Ovary (tissue), 10 donors: ENCODE data around the gene PSMB1. TPM values are rescaled to one million over a fixed set of nuclear protein-coding genes. Genes with fewer than 3 reads are reported as not detected.

Source experiments
- DNase-seq, 5 donors: peaks; one replicate each; pipeline ENCODE4 v3.0.0-alpha.2; 2019 to 2020
- H3K27ac ChIP-seq, 2 donors: fragments of 200-600 bp; one replicate each; pipeline versions ENCODE4 v1.5.1 to v1.8.0; 2019 to 2022
- H3K27me3 ChIP-seq: fragments of 200-600 bp; one replicate; pipeline ENCODE4 v1.8.0; 2022
- H3K36me3 ChIP-seq: fragments of 200-600 bp; sonication (generic); one replicate; pipeline ENCODE4 v1.5.1; 2019
- H3K4me1 ChIP-seq: one replicate; pipeline ENCODE4 v1.8.1; 2013; ENCODE audit warnings: mild to moderate bottlenecking, moderate library complexity; ENCODE audit not compliant: insufficient read depth
- H3K4me3 ChIP-seq: fragments of 200-600 bp; sonication (generic); one replicate; pipeline ENCODE4 v1.5.1; 2017
- H3K9me3 ChIP-seq, 2 donors: fragments of 200-600 bp in 1 of 2; sonication (generic) in 1 of 2; one replicate each; pipeline versions ENCODE4 v1.5.1 to v1.8.1; 2013 to 2019; ENCODE audit warnings: mild to moderate bottlenecking in 1 of 2, moderate library complexity in 1 of 2
- EP300 ChIP-seq: sonication (generic); formaldehyde crosslinking; IDR thresholded peaks from one replicate; pipeline ENCODE4 v1.6.1; 2017; ENCODE audit warnings: antibody characterized with exemption
- POLR2A ChIP-seq: fragments of 450-650 bp; IDR thresholded peaks from one replicate; pipeline ENCODE4 v1.6.1; 2017; ENCODE audit warnings: antibody characterized with exemption, mild to moderate bottlenecking, moderate library complexity
- WGBS, 3 donors: extraction: QIAGEN DNeasy Blood & Tissue Kit in 1 of 3; methylation state at CpG; one replicate each; pipeline versions ENCODE4 v1.1.5 to v1.1.7; 2013 to 2017; 5-methylcytosine and 5-hydroxymethylcytosine counted together
- intact Hi-C, 4 donors: fragments of 100-400 bp; cut with DNase I; formaldehyde crosslinking; loops; one replicate each; pipeline versions ENCODE4 v1.11.0 to v1.15.1; 2022 to 2023
- long read RNA-seq, 3 donors: library from polyadenylated mRNA in 2 of 3; unstranded in 2 of 3; transcript quantifications; one replicate each; pipeline ENCODE4 v2.0.0 and lab custom pipeline, GENCODE V29; 2021 to 2026
- polyA plus RNA-seq, 2 donors: library from polyadenylated mRNA; stranded (reverse); fragments of 200-250 nt in 1 of 2; fragments of 350-450 nt in 1 of 2; fragmentation: Illumina TruSeq in 1 of 2; extraction: RNeasy Lipid Tissue Mini Kit (QIAGEN cat#74804) in 1 of 2; gene quantifications; one replicate each; pipeline ENCODE4 v1.2.3, GENCODE V29; 2013 to 2014
- total RNA-seq, 7 donors: library from RNA; depleted of rRNA in 2 of 7; stranded (reverse); fragments of >200 nt in 2 of 7; fragmentation: NEBNext Ultra II Directional in 3 of 7; extraction: Animal tissue kit (Norgen Biotek cat#: 25700) in 3 of 7; gene quantifications; one replicate each; pipeline versions ENCODE4 v1.1.0 to v1.2.4, GENCODE V29; 2016 to 2023
- TF ChIP-seq, protein P1 (sequence below), 3 donors: fragments of 450-650 bp in 2 of 3; fragments of 200-600 bp in 1 of 3; IDR thresholded peaks; one replicate each; pipeline versions ENCODE4 v1.5.1 to v1.8.0; 2016 to 2022; ENCODE audit warnings: antibody characterized with exemption in 3 of 3, mild to moderate bottlenecking in 1 of 3
- donor health status: DM: no; HTN: no; CAD: no; lungs with moderate emphysema.
- donor health status: DM: no; HTN: no; CAD: no.
- donor health status: Bipolar disorder and iron deficiency.
- donor health status: DM: yes; HTN: yes; CAD: no.
- donor health status: DM: no; HTN: no; CAD: no.
- donor health status: DM: yes; HTN: yes; CAD: no.

PSMB1 gene
- total RNA-seq = 100 to 1,000 TPM; 110 to 190 (median 122) TPM
- polyA plus RNA-seq = 100 to 1,000 TPM; 146 to 211 TPM
- long read RNA-seq, donor 1, transcript PSMB1-201 (6 exons, 928 nt) = major isoform, 116 of 133 reads
- long read RNA-seq, donor 1, partial matches to known transcripts = 8 of 133 reads
- long read RNA-seq, donor 1, other reads (novel, unspliced or antisense) = 7 of 133 reads
- long read RNA-seq, donor 2, transcript PSMB1-201 (6 exons, 928 nt) = major isoform, 137 of 193 reads
- long read RNA-seq, donor 2, transcript PSMB1-202 (5 exons, 1,939 nt) = minor isoform, 24 of 193 reads
- long read RNA-seq, donor 2, partial matches to known transcripts = 17 of 193 reads
- long read RNA-seq, donor 2, other reads (novel, unspliced or antisense) = 15 of 193 reads
- long read RNA-seq, donor 3, transcript PSMB1-201 (6 exons, 928 nt) = major isoform, 134 of 196 reads
- long read RNA-seq, donor 3, partial matches to known transcripts = 57 of 196 reads
- long read RNA-seq, donor 3, other reads (novel, unspliced or antisense) = 4 of 196 reads

DNA sequence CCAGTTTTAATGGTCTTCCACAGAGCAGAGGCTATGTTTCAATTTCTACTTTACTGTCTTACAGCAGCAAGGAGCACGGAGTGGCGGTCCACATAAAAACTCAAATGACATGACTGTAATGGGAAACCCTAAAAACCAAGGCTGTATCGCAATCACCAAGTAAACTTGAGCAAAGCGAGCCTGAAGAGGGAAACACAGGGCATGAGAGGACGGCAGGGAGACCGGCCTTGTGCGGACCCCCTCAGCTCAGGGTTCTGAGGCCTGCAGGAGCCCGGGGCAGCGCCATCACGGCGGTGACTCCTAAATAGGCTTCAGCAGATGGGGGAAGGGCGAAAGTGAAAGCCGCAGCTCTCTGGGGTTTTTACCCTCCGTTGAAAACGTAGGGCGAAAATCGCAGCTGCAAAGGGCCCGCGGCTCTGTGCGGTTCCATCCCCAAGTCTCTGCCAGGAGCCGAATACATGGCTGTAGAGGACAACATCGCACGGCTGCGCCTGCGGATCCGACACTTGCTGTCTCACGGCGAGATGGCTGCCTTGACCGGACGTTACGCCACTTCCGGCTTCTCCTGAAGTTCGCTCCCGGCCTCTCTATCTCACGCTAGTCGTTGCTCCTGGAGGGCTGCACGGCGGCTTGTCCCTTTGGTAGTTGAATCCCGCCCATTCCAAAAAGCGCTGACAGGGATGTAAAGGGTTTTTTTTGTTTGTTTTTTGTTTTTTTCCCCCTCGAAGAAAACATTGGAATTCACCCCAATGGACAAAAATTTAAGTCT lies at the start of gene PSMB1:
Gene PSMB1, minus strand, starts transcription at position 543 of the 769 bp plus-strand sequence. Its CDS starts 65 bp downstream, at position 478.
- peak; percentile 90 to 93 (median 92) for DNase-seq
- H3K27ac ChIP-seq = peak within 1 kb of the TSS; percentile 74 to 85
- intact Hi-C loops = loop anchor here in 1 of 4 donors (5.0 kb wide), 1 partner anchor 801 kb away; the partner anchor contains the start of genes DYNLT2 and ERMARD
- TF ChIP-seq POLR2A = peak; percentile 98
- no peak for TF ChIP-seq EP300
- TF ChIP-seq, protein P1, sequence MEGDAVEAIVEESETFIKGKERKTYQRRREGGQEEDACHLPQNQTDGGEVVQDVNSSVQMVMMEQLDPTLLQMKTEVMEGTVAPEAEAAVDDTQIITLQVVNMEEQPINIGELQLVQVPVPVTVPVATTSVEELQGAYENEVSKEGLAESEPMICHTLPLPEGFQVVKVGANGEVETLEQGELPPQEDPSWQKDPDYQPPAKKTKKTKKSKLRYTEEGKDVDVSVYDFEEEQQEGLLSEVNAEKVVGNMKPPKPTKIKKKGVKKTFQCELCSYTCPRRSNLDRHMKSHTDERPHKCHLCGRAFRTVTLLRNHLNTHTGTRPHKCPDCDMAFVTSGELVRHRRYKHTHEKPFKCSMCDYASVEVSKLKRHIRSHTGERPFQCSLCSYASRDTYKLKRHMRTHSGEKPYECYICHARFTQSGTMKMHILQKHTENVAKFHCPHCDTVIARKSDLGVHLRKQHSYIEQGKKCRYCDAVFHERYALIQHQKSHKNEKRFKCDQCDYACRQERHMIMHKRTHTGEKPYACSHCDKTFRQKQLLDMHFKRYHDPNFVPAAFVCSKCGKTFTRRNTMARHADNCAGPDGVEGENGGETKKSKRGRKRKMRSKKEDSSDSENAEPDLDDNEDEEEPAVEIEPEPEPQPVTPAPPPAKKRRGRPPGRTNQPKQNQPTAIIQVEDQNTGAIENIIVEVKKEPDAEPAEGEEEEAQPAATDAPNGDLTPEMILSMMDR (IDR thresholded peaks at IDR 0.05) = peak in 1 of 3 donors; percentile 4
- no peaks in the 10 kb centered on the region for H3K9me3 ChIP-seq
- H3K4me3 ChIP-seq = peak within 1 kb of the TSS; percentile 84
- WGBS, 3 donors = 0 to 2% (median 1%) methylated on average over 41 of the region's 41 CpGs
- H3K27me3 ChIP-seq = no peaks in the 10 kb centered on the region
- no peaks in the 10 kb centered on the region for H3K36me3 ChIP-seq
- peaks cover 7% of the 10 kb centered on the region for H3K4me1 ChIP-seq

DNA sequence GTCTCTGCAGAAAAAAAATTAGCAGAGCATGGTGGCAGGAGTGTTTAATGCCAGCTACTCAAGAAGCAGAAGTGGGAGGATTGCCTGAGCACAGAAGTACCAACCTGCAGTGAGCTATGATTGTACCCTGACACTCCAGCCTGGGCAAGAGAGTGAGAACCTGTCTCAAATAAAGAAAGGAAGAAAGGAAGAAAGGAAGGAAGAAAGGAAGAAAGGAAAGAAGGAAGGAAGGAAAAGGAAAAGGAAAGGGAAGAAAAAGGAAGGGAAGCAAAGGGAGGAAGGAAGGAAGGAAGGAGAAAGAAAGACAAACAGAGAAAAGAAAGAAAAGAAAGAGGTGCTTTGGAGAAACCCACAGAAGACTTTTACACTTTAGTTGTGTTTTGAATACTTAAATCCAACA lies 44.2 kb upstream of the PSMB1 start:
- Histone ChIP-seq H3K27me3 (no peaks in the 10 kb centered on the region), H3K4me3 (no peak overlapping the region), H3K27ac (no peak overlapping the region), H3K9me3 (no peaks in the 10 kb centered on the region), H3K4me1 (no peaks in the 10 kb centered on the region), H3K36me3 (no peaks in the 10 kb centered on the region)
- DNase-seq = no peak
- intact Hi-C loops = no loop called here
- TF ChIP-seq EP300 (no peak), POLR2A (no peak)
- TF ChIP-seq, protein P1 (IDR thresholded peaks at IDR 0.05) = no peak

DNA sequence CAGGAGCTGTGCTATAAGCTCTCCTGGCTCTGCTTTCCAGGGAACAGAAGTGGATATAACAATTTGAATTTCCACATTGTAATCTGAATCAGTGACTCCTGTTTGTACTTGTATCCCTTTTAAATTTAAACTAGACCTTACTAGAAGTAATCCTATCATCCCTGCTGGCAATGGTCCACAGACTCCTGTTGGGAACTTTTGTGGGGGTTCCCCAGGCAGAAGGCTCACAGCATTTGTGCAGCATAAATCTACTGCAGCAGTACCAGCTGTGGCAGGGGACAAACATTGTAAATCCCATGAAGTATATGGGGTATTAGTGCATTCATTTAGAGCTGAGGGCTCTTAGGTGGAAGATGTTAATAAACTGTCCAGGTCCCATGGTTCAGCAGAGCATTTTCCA lies 43.3 kb upstream of the PSMB1 start:
- Histone ChIP-seq H3K27me3 (no peaks in the 10 kb centered on the region), H3K4me1 (no peaks in the 10 kb centered on the region), H3K9me3 (no peaks in the 10 kb centered on the region), H3K4me3 (no peak overlapping the region), H3K36me3 (no peaks in the 10 kb centered on the region), H3K27ac (no peak overlapping the region)
- intact Hi-C loops = no loop called here
- TF ChIP-seq, protein P1 (IDR thresholded peaks at IDR 0.05) = no peak
- TF ChIP-seq POLR2A (no peak), EP300 (no peak)
- no peak for DNase-seq

DNA sequence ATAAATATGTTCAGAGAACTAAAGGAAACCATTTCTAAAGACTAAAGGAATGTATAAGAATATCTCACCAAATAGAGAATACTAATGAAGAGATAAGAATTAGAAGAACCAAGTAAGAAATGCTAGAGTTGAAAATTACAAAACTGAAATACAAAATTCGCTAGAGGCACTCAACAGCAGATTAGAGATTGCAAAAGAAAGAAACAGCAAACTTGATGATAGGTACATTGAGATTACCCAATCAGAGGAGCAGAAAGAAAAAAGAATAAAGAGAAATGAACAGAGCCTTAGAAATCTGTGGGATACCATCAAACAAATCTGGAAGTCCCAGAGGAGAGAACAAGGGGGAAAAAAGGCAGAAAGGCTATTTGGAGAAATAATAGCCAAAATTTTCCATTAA lies 37.6 kb upstream of the PSMB1 start:
- H3K4me3 ChIP-seq = no peak overlapping the region
- H3K27ac ChIP-seq = no peak overlapping the region
- no peaks in the 10 kb centered on the region for H3K36me3 ChIP-seq
- intact Hi-C loops = no loop called here
- 80 to 95% (median 88%) methylated on average over 1 of the region's 1 CpG for WGBS, 3 donors
- no peak for DNase-seq
- no peaks in the 10 kb centered on the region for H3K9me3 ChIP-seq
- H3K27me3 ChIP-seq = no peaks in the 10 kb centered on the region
- no peaks in the 10 kb centered on the region for H3K4me1 ChIP-seq
- TF ChIP-seq, protein P1 (IDR thresholded peaks at IDR 0.05) = no peak
- no peak for TF ChIP-seq EP300
- no peak for TF ChIP-seq POLR2A
